ENCODE measurements around the gene VSTM2A. TPM values are rescaled to one million over a fixed set of nuclear protein-coding genes. Genes with fewer than 3 reads are reported as not detected.
"Not testable (repeated sequence)": the region's sequence is repeated elsewhere in the genome, so short reads cannot be mapped to it uniquely, and the experiment has no call there.

The VSTM2A gene, protein sequence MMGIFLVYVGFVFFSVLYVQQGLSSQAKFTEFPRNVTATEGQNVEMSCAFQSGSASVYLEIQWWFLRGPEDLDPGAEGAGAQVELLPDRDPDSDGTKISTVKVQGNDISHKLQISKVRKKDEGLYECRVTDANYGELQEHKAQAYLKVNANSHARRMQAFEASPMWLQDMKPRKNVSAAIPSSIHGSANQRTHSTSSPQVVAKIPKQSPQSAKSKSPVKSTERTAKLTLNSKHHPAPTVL
- total RNA-seq (2021; ENCODE audit: unreplicated experiment) (not detected), Bru-seq, nascent RNA (not detected), BruChase-seq, experiment 1, labeled RNA remaining after a 6-hour chase (not detected), BruChase-seq, experiment 2, labeled RNA remaining after a 2-hour chase (not detected)
- not detected in 2 replicates for polyA plus RNA-seq (2012)
- long read RNA-seq: 0 reads

DNA sequence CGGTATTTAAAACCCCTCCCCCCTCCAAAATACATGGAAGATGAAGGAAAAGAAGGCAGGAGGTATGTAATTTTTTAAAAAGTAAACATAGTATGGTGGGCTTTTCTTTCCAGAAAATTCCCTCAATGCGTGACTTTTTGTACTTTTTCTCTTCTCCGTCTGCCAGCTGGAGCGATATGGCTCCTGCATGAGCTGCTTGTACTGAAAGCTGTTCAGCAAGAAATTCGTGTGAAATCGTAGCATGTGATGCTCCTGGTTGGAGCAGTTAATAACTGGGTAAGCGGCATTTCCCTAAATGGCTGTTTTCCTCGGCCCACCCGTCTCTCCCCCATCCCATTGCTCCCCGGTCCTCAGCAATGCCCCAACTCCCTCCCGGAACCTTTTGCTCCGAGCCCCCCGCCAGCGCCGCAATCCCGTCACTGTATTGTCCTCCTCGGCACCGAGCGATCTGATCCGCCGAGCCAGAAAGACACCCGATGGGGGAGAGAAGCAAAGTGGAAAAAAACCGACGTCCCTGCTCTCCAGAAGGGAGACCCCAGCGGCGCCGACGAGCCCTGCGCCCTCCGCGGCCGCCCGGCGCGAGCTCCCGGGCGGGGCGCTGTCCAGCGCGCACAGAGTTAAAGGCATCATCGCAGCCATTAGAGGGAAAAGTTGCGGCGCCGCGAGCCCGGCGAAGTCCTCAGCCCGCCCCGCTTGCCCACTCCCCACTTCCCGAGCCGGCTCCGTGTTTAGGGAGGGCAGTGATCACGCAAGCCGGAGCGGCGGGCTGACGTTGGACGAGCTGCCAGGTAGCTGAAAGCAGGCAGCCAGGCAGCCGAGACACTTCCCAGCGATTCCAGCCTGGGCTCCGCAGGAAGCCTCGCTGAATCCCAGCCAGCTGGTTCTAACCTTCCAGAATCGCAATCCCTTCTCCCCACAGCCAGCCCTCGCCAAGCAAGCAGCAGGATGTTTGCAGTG, at the start of gene VSTM2A:
Gene VSTM2A, plus strand, starts transcription at position 707 of the 957 bp plus-strand sequence. CDS start 356 bp downstream, outside the sequence.
- H3K9me2 ChIP-seq (ENCODE audit: insufficient read depth): no peaks in the 10 kb centered on the region
- H3K4me3 ChIP-seq (replicated peaks in 1 of 2; ENCODE audit: low read depth in 1 of 2, low read length in 2 of 2): no peak within 1 kb of the TSS
- TF ChIP-seq EGR1 (IDR thresholded peaks at IDR 0.05; ENCODE audit: low read depth): no peak
- TF ChIP-seq, protein P1, sequence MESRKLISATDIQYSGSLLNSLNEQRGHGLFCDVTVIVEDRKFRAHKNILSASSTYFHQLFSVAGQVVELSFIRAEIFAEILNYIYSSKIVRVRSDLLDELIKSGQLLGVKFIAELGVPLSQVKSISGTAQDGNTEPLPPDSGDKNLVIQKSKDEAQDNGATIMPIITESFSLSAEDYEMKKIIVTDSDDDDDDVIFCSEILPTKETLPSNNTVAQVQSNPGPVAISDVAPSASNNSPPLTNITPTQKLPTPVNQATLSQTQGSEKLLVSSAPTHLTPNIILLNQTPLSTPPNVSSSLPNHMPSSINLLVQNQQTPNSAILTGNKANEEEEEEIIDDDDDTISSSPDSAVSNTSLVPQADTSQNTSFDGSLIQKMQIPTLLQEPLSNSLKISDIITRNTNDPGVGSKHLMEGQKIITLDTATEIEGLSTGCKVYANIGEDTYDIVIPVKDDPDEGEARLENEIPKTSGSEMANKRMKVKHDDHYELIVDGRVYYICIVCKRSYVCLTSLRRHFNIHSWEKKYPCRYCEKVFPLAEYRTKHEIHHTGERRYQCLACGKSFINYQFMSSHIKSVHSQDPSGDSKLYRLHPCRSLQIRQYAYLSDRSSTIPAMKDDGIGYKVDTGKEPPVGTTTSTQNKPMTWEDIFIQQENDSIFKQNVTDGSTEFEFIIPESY (IDR thresholded peaks at IDR 0.05; ENCODE audit: extremely low read depth, insufficient replicate concordance, low read length): no peak
- no peak within 1 kb of the TSS for H3K4me2 ChIP-seq (ENCODE audit: low read length)
- H3K36me3 ChIP-seq (ENCODE audit: control insufficient read depth in 1 of 2, insufficient read depth in 2 of 2, low read length in 2 of 2): no peaks in the 10 kb centered on the region
- RAD21 ChIA-PET (ENCODE audit: low non-redundant PET in 1 of 2, low total read pairs in 2 of 2, uncharacterized antibody in 2 of 2, unreplicated experiment in 2 of 2): no interaction called here
- H3K79me2 ChIP-seq (ENCODE audit: insufficient read depth, low read length): no peaks in the 10 kb centered on the region
- H3K9ac ChIP-seq (ENCODE audit: low read length): no peak within 1 kb of the TSS
- H3K27me3 ChIP-seq (ENCODE audit: insufficient read depth, low read length): no peaks in the 10 kb centered on the region
- POLR2A ChIA-PET: no interaction called here
- ATAC-seq (no peak), DNase-seq (ENCODE audit: low read depth, low spot score) (no peak)
- H2AFZ ChIP-seq (ENCODE audit: low read depth, low read length, poor library complexity, severe bottlenecking): no peak within 1 kb of the TSS
- H3K9me3 ChIP-seq (ENCODE audit: control insufficient read depth in 1 of 2, insufficient read depth in 1 of 2, low read depth in 1 of 2, low read length in 2 of 2): no peaks in the 10 kb centered on the region
- no peak within 1 kb of the TSS for H3K27ac ChIP-seq (ENCODE audit: low read depth, low read length)
- BruUV-seq (replicated peaks): no TSS peak
- CTCF ChIA-PET: no interaction called here
- H4K20me1 ChIP-seq (ENCODE audit: insufficient read depth): no peaks in the 10 kb centered on the region
- intact Hi-C loops (cut with micrococcal nuclease): no loop called here
- no peaks in the 10 kb centered on the region for H3K4me1 ChIP-seq (ENCODE audit: control insufficient read depth in 1 of 2, insufficient read depth in 2 of 2, low read length in 2 of 2)

DNA sequence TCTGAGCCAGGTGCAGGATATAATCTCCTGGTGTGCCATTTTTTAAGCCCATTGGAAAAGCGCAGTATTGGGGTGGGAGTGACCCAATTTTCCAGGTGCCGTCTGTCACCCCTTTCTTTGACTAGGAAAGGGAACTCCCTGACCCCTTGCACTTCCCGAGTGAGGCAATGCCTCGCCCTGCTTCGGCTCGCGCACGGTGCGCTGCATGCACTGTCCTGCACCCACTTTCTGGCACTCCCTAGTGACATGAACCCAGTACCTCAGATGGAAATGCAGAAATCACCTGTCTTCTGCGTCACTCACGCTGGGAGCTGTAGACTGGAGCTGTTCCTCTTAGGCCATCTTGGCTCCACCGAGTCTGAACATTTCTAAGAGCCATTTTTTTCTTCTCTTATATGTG, 37.6 kb upstream of the VSTM2A start:
- intact Hi-C loops (cut with micrococcal nuclease); H3K36me3 ChIP-seq (ENCODE audit: control insufficient read depth in 1 of 2, insufficient read depth in 2 of 2, low read length in 2 of 2); H3K79me2 ChIP-seq (ENCODE audit: insufficient read depth, low read length); H3K4me3 ChIP-seq (replicated peaks in 1 of 2; ENCODE audit: low read depth in 1 of 2, low read length in 2 of 2); BruUV-seq (replicated peaks); H4K20me1 ChIP-seq (ENCODE audit: insufficient read depth); H3K27me3 ChIP-seq (ENCODE audit: insufficient read depth, low read length); H3K27ac ChIP-seq (ENCODE audit: low read depth, low read length); CTCF ChIA-PET; RAD21 ChIA-PET (ENCODE audit: low non-redundant PET in 1 of 2, low total read pairs in 2 of 2, uncharacterized antibody in 2 of 2, unreplicated experiment in 2 of 2); DNase-seq (ENCODE audit: low read depth, low spot score); H3K4me1 ChIP-seq (ENCODE audit: control insufficient read depth in 1 of 2, insufficient read depth in 2 of 2, low read length in 2 of 2); H3K9ac ChIP-seq (ENCODE audit: low read length); H3K9me2 ChIP-seq (ENCODE audit: insufficient read depth); POLR2A ChIA-PET; H2AFZ ChIP-seq (ENCODE audit: low read depth, low read length, poor library complexity, severe bottlenecking); ATAC-seq; H3K9me3 ChIP-seq (ENCODE audit: control insufficient read depth in 1 of 2, insufficient read depth in 1 of 2, low read depth in 1 of 2, low read length in 2 of 2); H3K4me2 ChIP-seq (ENCODE audit: low read length): not testable (repeated sequence)

All from HCT116 (cell line).